Activated CD4-positive, alpha-beta T cell treated with anti-CD3 and anti-CD28 coated beads for 24 hours (primary cell): ENCODE data around the gene MGAT3.

Source experiments
- DNase-seq, 2 donors: peaks; one replicate each; pipeline ENCODE4 v3.0.0-alpha.2; 2020; ENCODE audit warnings: low read depth in 2 of 2

MGAT3 gene

DNA sequence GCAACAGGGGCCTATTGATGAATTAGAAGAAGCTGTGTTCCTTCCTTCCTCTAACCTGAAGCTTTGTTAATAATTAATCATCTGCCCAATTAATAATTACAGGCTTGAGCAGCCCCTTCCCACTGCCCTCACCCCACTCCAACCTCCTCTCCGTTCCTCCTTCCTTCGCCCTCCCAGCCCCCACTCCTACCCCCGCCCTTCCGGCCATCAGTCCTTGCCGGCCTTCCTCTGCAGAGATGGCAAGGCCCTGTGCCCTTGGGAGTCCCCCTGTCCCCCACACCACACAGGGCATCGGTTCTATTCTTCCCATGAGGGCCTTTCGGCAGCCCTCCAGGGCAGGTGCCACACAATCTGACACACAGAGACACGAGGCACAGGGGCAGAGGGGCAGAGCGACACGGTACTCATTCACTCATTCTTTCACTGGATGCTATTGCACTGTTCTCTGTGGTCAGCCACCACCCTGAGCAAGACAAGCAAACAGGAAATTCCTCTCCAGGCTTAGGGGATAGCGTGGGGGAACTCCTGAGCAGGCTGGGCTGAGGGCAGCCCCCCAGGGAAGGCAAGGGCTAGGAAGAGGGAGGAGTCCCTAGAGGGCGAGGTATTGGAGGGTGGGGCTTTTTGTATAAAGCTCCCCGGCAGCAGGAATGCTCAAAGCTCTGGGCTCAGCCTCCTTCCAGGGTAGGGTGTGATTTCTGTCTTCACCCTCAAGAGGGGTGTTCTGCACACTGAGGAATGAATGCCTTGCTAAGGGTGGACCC lies 14.7 kb downstream of the MGAT3 start:
- DNase-seq, result no peak

- DNase-seq, result no peak
Measured at GRCh38 chr22:39472570-39473556, 16.1 kb downstream of the MGAT3 start.

- DNase-seq, result no peak
Measured at GRCh38 chr22:39473851-39474250, 17.0 kb downstream of the MGAT3 start.

GRCh38 chr22:39474351-39475111 lies 17.7 kb downstream of the MGAT3 start:
- DNase-seq, result no peak

- DNase-seq, result no peak
Measured at GRCh38 chr22:39475337-39475736, 18.5 kb downstream of the MGAT3 start.

- DNase-seq, result no peak
Measured at GRCh38 chr22:39475902-39476301, 19.1 kb downstream of the MGAT3 start.

GRCh38 chr22:39476664-39477063 lies 19.9 kb downstream of the MGAT3 start:
- no peak for DNase-seq

- no peak for DNase-seq
Measured at GRCh38 chr22:39477542-39477941, 20.7 kb downstream of the MGAT3 start.

DNA sequence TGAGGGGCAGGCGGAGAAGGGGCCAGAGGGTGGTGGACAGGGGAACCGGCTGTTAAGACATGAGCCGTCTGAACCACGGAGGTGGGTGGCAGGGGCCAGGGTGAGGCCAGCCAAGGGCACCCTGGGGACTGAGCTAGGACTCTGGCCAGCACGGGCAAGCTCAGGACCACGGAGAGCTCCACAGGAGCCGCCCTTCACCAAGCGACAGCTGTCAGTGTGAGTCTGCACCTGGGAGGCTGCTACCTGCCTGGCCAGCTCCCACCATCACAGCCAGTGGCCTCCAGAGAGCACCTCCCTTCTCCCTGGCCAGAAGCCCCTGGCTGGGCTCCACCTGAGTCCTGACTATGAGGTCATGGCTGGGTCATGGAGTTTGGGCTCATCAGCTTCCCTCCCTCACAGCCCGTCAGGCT lies 21.6 kb downstream of the MGAT3 start:
- no peak for DNase-seq

GRCh38 chr22:39479254-39479653 lies 22.4 kb downstream of the MGAT3 start:
- DNase-seq, result no peak

DNA sequence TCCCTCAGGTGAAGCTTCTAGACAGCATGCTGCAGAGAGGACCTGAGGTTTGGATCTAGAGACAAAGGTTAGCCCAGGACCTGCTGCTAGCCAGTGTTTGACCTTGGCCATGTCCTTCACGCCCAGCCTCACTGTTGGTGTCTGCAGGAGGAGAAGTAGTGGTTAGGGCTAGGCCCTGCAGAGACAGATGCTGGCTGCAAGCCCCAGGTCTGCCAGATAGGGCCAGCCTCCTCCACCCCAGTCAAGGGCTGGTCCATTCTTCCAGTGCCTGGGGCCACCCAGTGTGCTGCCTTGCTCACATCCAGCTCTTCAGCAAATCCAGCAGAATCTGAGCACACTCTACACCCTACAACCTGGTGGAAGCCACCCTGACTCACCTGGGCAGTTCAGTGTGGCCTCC lies 23.7 kb downstream of the MGAT3 start:
- DNase-seq, result no peak

DNA sequence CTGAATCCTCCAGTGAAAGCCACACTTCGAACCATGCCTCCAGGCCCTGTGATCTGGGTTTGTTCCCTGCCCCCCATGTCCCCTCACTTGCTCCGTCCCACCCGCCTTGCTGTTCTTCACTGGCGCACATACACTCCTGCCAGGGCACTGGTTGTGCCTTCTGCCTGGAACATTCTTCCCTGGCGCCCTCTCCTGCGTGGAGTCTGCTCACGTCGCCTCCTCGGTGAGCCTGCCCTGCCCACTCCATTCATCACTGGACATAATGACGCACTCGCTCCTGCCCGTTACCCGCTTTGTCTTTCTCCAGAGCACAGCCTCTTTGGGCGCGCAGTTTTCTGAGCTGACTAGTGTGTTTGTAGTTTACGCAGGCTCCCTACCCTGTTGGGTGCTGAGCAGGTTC lies 24.2 kb downstream of the MGAT3 start:
- DNase-seq, result no peak

DNA sequence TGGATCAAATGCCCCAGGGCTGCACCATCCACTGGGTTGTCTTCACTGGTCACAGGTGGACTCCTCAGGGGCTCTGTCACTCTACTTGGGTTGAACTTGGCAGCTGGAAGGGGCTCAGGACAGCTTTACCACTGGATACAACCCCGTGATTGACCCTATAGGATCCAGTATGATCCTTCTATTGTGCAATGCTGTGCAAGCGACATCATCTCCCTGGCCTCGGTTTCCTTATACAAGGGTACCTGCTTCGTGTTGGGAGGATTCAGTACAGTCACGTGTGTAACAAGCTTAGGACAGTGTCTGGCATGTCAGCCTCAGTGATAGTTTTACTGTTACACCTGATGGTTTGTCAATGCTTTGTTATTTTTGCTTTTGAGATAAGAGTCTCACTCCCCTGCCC lies 24.8 kb downstream of the MGAT3 start:
- DNase-seq, result no peak

DNA sequence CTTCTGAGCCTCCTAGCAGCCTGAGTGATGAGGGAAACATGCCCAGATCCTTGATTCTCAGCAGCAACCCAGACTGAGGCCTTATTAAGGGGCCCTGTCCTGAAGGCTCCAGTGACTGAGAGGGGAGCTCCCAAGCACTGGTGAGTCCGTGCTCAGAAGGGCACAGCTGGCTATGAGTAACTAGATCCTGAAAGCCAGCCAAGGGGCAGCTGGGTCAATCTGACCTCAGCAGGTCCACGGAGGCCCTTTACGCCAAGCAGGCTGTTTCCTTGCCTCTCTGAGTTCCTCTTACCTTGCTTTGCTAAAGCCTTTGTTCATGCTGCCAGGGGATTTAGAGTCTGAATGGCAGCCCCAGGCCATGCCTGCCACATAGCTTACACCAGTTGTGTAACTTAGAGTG lies 26.0 kb downstream of the MGAT3 start:
- no peak for DNase-seq

- DNase-seq, result no peak
Measured at GRCh38 chr22:39486951-39487825, 30.4 kb downstream of the MGAT3 start.

GRCh38 chr22:39487826-39488520 lies 31.2 kb downstream of the MGAT3 start:
- no peak for DNase-seq

- no peak for DNase-seq
Measured at GRCh38 chr22:39488563-39489083, 31.8 kb downstream of the MGAT3 start.

DNA sequence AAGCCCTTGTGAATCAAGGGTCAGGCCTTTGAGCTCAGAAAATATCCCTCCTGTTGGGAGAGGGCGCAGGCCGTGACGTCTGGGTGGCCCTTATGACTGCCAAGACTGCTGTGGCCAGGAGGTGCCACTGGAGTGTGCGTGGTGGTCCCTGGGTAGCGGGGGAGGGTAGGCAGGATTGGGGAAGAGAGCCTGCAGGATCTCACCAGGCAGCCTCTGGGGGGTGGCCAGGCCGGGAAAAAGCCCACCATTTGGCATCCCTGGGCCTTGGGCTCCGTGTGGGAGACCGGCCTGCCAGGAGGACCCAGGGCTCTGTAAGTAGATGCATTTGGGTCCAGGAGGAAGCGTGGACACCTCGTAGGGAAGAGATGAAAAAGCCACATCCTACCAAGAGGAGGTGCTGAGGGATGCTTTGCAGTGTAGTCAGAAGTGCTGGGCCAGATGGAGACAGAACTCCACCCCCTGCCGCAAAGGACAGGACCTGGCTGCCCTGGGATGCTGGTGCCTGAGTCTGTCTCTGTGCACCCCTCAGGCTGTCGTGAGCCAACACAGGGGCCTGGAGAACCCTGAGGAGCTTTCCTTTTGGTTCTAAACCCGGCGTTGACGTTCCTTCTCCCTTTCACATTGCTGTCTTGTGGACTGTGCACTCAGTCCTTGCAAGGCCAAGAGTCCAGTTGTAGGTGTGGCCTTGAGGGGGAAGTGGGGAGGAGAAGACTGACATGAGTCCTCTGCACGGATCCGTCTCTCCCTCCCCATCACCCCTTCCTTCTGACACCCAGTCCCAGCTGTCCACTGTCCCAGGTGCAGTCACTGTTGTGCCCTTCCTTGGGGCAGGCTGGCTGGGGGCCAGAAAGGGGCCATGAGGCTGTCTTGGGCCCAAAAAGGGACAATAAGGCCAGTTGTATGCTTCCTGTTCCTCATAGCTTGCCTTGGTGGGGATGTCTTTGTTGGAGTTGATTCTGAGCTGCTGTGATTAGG lies 32.6 kb downstream of the MGAT3 start:
- DNase-seq, result no peak
